ENCODE measurements around the gene EZH1.
A peak's percentile ranks its signal among the peaks of the same experiment; 100 is the strongest.
"Not testable (repeated sequence)": the region's sequence is repeated elsewhere in the genome, so short reads cannot be mapped to it uniquely, and the experiment has no call there.

Gene EZH1

GRCh38 chr17:42669705-42669976 is 75.2 kb downstream of the EZH1 start:
- Histone ChIP-seq H3K36me3 (replicated peaks) (peaks cover 60% of the 10 kb centered on the region), H3K27me3 (replicated peaks) (no peaks in the 10 kb centered on the region), H3K4me3 (ENCODE audit: low read depth, low read length) (no peak overlapping the region), H3K27ac (no peak overlapping the region)
- in situ Hi-C loops (cut with HindIII; ENCODE audit: low pct_ligation_motif_present, low sequenced_read_pairs): loop anchor here (10.0 kb wide), 1 partner anchor 65 kb away; the partner anchor contains the start of genes RETREG3 and TUBG1
- DNase-seq: no peak
- no peak for TF ChIP-seq CTCF (IDR thresholded peaks at IDR 0.05; ENCODE audit: low read depth, low read length, missing control alignments)

- Histone ChIP-seq H3K27me3 (replicated peaks) (no peaks in the 10 kb centered on the region), H3K36me3 (replicated peaks) (peaks cover 52% of the 10 kb centered on the region), H3K4me3 (ENCODE audit: low read depth, low read length) (no peak overlapping the region), H3K27ac (no peak overlapping the region)
- in situ Hi-C loops (cut with HindIII; ENCODE audit: low pct_ligation_motif_present, low sequenced_read_pairs): loop anchor here (10.0 kb wide), 1 partner anchor 63 kb away; the partner anchor contains the start of genes RETREG3 and TUBG1
- no peak for DNase-seq
- TF ChIP-seq CTCF (IDR thresholded peaks at IDR 0.05; ENCODE audit: low read depth, low read length, missing control alignments): no peak
Observed at GRCh38 chr17:42667088-42667951, 77.5 kb downstream of the EZH1 start.

- in situ Hi-C loops (cut with HindIII; ENCODE audit: low pct_ligation_motif_present, low sequenced_read_pairs): loop anchor here (10.0 kb wide), 1 partner anchor 61 kb away; the partner anchor contains the start of genes RETREG3 and TUBG1
- not testable (repeated sequence) for DNase-seq; H3K27ac ChIP-seq; H3K27me3 ChIP-seq (replicated peaks); H3K4me3 ChIP-seq (ENCODE audit: low read depth, low read length)
- peaks cover 48% of the 10 kb centered on the region for H3K36me3 ChIP-seq (replicated peaks)
Observed at GRCh38 chr17:42666126-42666525, 78.7 kb downstream of the EZH1 start.

DNA sequence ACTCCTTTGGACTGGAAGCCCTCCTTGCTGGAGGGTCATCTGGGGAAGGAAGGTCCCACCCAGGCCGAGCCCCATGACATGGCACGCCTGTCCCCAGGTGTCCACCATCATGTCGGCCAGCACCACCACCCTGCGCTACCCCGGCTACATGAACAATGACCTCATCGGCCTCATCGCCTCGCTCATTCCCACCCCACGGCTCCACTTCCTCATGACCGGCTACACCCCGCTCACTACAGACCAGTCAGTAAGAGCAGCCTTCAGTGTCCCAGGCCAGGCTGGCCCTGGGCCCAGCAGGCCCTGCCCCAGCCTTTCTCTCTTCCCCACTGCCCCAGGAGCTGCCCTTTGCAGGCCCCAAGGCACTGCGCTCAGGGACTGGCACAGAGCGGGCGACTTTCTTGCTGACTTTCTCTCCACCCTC is 79.2 kb downstream of the EZH1 start:
- TF ChIP-seq CTCF (IDR thresholded peaks at IDR 0.05; ENCODE audit: low read depth, low read length, missing control alignments): no peak
- H3K27me3 ChIP-seq (replicated peaks): no peaks in the 10 kb centered on the region
- no peak overlapping the region for H3K27ac ChIP-seq
- DNase-seq: no peak
- in situ Hi-C loops (cut with HindIII; ENCODE audit: low pct_ligation_motif_present, low sequenced_read_pairs): loop anchor here (10.0 kb wide), 1 partner anchor 61 kb away; the partner anchor contains the start of genes RETREG3 and TUBG1
- no peak overlapping the region for H3K4me3 ChIP-seq (ENCODE audit: low read depth, low read length)
- H3K36me3 ChIP-seq (replicated peaks): peaks cover 43% of the 10 kb centered on the region

- no peak for TF ChIP-seq CTCF (IDR thresholded peaks at IDR 0.05; ENCODE audit: low read depth, low read length, missing control alignments)
- in situ Hi-C loops (cut with HindIII; ENCODE audit: low pct_ligation_motif_present, low sequenced_read_pairs): loop anchor here (10.0 kb wide), 1 partner anchor 56 kb away; the partner anchor contains the start of genes RETREG3 and TUBG1
- Histone ChIP-seq H3K36me3 (replicated peaks) (peaks cover 9% of the 10 kb centered on the region), H3K27me3 (replicated peaks) (no peaks in the 10 kb centered on the region), H3K27ac (no peak overlapping the region), H3K4me3 (ENCODE audit: low read depth, low read length) (no peak overlapping the region)
- no peak for DNase-seq
Observed at GRCh38 chr17:42660692-42661345, 84.0 kb downstream of the EZH1 start.

- not testable (repeated sequence) for H3K27me3 ChIP-seq (replicated peaks); H3K36me3 ChIP-seq (replicated peaks); DNase-seq; H3K27ac ChIP-seq
- H3K4me3 ChIP-seq (ENCODE audit: low read depth, low read length): peak overlapping the region; percentile 66
- in situ Hi-C loops (cut with HindIII; ENCODE audit: low pct_ligation_motif_present, low sequenced_read_pairs): loop anchor here (10.0 kb wide), 1 partner anchor 55 kb away; the partner anchor contains the start of genes RETREG3 and TUBG1
Observed at GRCh38 chr17:42659932-42660274, 84.9 kb downstream of the EZH1 start.

All from brain microvascular endothelial cell (primary cell).